Pancreas (tissue), 10 donors: ENCODE measurements around the gene MUC2. TPM values are rescaled to one million over a fixed set of nuclear protein-coding genes. Genes with fewer than 3 reads are reported as not detected.
A peak's percentile ranks its signal among the peaks of the same experiment; 100 is the strongest.

Experiments used
- ATAC-seq, 4 donors: fragments of 200-7000 bp; cut with Tn5 transposase; one replicate each; pipeline versions ENCODE4 v1.8.0 to v1.9.1; 2020; ENCODE audit warnings: mild to moderate bottlenecking in 4 of 4, moderate library complexity in 4 of 4
- DNase-seq, 6 donors: peaks; one replicate each; pipeline ENCODE4 v3.0.0-alpha.2; 2020
- FAIRE-seq: peaks from 2 replicates; lab custom pipeline; 2012; peaks lifted over from hg19 to GRCh38; lab: Jason Lieb, UNC
- H3K27ac ChIP-seq, 4 donors: fragments of 200-600 bp; sonication (generic); 1 replicate in 3 of 4; 2 replicates in 1 of 4; pipeline versions ENCODE4 v1.5.0 to v1.8.0; 2020
- H3K27me3 ChIP-seq, 4 donors: fragments of 200-600 bp; one replicate each; pipeline ENCODE4 v1.8.0; 2021
- H3K36me3 ChIP-seq, 3 donors: fragments of 200-600 bp; sonication (generic) in 1 of 3; one replicate each; pipeline versions ENCODE4 v1.5.0 to v1.8.0; 2020 to 2021
- H3K4me1 ChIP-seq, 3 donors: fragments of 200-600 bp; one replicate each; pipeline ENCODE4 v1.8.0; 2021
- H3K4me3 ChIP-seq, 4 donors: fragments of 200-600 bp; sonication (generic) in 2 of 4; one replicate each; pipeline versions ENCODE4 v1.5.0 to v1.8.0; 2020 to 2021
- H3K9me3 ChIP-seq, 4 donors: fragments of 200-600 bp; one replicate each; pipeline ENCODE4 v1.8.0; 2021
- WGBS, 2 donors: extraction: QIAGEN DNeasy Blood & Tissue Kit; methylation state at CpG; one replicate each; pipeline ENCODE4 v1.1.7; 2013; 5-methylcytosine and 5-hydroxymethylcytosine counted together
- intact Hi-C, 3 donors: fragments of 100-400 bp; cut with DNase I; formaldehyde crosslinking; loops; one replicate each; pipeline versions ENCODE4 v1.11.1 to v1.14.2; 2022
- polyA plus RNA-seq, 2 donors: library from polyadenylated mRNA; stranded (reverse); fragments of 200-250 nt; gene quantifications; one replicate each; pipeline ENCODE4 v1.2.3, GENCODE V29; 2013
- total RNA-seq, 6 donors: library from RNA; stranded (reverse); fragmentation: NEBNext Ultra II Directional in 4 of 6; extraction: Animal tissue kit (Norgen Biotek cat#: 25700) in 4 of 6; gene quantifications; one replicate each; pipeline versions ENCODE4 v1.2.1 to v1.2.4, GENCODE V29; 2021 to 2023
- TF ChIP-seq, protein P1 (sequence below), 4 donors: fragments of 200-600 bp; sonication (generic) in 3 of 4; IDR thresholded peaks; one replicate each; pipeline versions ENCODE4 v1.5.0 to v1.8.0; 2021; ENCODE audit warnings: antibody characterized with exemption in 4 of 4
- donor health status: healthy with polysubstance abuse.
- donor health status: DM: no; HTN: no; CAD: no; lungs with moderate emphysema.
- donor health status: DM: no; HTN: no; CAD: no.
- donor health status: control.
- donor health status: control.
- donor health status: Bipolar disorder and iron deficiency.
- donor health status: DM: yes; HTN: yes; CAD: no.
- donor health status: DM: no; HTN: no; CAD: no.
- donor health status: DM: no; HTN: no; CAD: no.
- donor health status: DM: yes; HTN: yes; CAD: no.

Gene MUC2
- total and polyA plus RNA-seq, 8 donors = 0.03 to 0.57 (median 0.04) TPM; not detected in 4

DNA sequence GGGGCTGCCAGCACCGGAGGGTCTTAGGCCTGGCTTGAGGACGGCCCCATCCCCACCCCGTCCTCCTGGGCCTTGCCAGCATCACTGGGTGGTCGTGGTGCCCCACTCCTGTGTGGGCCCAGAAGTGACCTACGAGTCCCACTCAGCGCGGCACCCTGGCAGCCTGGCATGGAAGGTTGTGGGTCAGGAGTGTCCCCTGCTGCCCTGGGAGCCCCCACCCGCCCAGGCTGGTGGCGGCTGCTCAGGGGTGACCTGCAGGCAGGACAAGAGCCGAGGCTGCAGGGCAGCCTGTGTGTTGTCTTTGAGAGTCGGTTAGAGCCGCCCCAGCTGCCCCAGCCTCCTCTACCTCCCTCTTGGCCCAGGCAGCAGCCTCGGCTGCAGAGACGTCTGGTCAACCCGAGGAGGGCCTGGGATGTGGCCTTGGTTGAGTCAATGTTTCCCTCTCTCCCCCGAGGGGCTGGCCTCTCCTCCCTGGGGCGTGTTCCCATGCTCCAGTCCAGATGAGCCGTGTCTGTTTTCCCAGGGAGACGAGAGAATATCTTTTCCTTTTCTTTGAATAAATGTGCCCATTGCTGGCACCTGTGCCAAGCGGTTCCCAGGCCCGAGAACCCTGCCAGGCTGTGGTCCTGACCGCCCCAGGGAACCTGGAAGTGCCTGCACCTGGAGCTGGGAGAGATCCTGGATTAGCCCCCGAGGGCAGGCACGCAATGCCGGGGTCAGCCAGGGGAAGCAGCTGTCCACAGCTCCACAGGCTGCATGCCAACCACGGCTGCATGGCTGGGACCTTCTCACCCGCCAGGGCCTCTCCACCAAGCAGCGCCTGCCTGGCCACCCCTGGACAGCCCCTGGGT, 47.4 kb downstream of the MUC2 start:
- 60 to 63% methylated on average over 28 of the region's 28 CpGs for WGBS, 2 donors
- intact Hi-C loops = no loop called here
- Histone ChIP-seq H3K27me3 (no peaks in the 10 kb centered on the region), H3K4me1 (no peaks in the 10 kb centered on the region), H3K9me3 (no peaks in the 10 kb centered on the region), H3K4me3 (no peak overlapping the region), H3K27ac (no peak overlapping the region), H3K36me3 (no peaks in the 10 kb centered on the region)
- FAIRE-seq (no peak), ATAC-seq (no peak), DNase-seq (peak in 3 of 6 donors; percentile 19 to 63 (median 46))
- TF ChIP-seq, protein P1, sequence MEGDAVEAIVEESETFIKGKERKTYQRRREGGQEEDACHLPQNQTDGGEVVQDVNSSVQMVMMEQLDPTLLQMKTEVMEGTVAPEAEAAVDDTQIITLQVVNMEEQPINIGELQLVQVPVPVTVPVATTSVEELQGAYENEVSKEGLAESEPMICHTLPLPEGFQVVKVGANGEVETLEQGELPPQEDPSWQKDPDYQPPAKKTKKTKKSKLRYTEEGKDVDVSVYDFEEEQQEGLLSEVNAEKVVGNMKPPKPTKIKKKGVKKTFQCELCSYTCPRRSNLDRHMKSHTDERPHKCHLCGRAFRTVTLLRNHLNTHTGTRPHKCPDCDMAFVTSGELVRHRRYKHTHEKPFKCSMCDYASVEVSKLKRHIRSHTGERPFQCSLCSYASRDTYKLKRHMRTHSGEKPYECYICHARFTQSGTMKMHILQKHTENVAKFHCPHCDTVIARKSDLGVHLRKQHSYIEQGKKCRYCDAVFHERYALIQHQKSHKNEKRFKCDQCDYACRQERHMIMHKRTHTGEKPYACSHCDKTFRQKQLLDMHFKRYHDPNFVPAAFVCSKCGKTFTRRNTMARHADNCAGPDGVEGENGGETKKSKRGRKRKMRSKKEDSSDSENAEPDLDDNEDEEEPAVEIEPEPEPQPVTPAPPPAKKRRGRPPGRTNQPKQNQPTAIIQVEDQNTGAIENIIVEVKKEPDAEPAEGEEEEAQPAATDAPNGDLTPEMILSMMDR (IDR thresholded peaks at IDR 0.05) = no peak

DNA sequence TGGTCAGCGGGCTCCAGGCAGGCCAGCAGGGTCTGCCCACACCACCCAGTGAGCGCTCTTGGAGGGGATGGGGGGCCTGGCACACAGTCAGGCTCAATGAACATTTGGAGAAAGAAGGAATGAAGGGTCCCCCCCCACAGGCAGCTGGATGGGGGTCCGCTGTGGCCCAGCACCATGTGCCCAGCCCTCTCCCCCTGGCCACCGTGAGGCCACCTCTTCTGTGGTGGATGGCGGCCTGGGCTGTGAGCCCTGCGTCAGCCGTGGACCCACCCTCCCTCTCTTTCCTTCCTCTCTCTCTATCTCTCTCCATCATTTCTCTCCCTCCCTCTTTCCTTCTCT, 48.0 kb downstream of the MUC2 start:
- H3K36me3 ChIP-seq = no peaks in the 10 kb centered on the region
- H3K27me3 ChIP-seq = no peaks in the 10 kb centered on the region
- no peaks in the 10 kb centered on the region for H3K4me1 ChIP-seq
- H3K9me3 ChIP-seq = no peaks in the 10 kb centered on the region
- FAIRE-seq = no peak
- ATAC-seq = no peak
- 80 to 84% methylated on average over 5 to 7 of the region's 7 CpGs for WGBS, 2 donors
- TF ChIP-seq, protein P1 (IDR thresholded peaks at IDR 0.05) = no peak
- no peak overlapping the region for H3K27ac ChIP-seq
- intact Hi-C loops = no loop called here
- H3K4me3 ChIP-seq = no peak overlapping the region
- peak in 1 of 6 donors; percentile 39 for DNase-seq

DNA sequence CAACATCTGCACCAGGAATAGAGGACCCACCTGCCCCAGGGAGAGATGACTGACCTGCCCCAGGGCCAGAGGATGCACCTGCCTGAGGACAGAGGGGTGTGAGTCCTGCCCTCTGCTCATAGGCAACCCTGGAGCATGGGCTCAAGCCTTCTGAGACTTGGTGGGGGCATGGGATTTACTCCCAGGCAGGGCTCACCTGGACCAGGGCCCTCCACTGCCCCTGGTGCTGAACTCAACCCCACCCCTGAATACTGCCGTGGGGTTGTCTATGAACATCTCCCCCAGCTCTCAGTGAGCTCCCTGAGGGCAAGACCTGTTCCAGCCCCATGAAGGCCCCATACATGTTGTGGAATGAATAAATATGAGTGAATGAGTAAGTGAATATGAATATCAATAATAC, 49.3 kb downstream of the MUC2 start:
- FAIRE-seq (no peak), ATAC-seq (no peak), DNase-seq (peak in 1 of 6 donors; percentile 41)
- TF ChIP-seq, protein P1 (IDR thresholded peaks at IDR 0.05) = no peak
- intact Hi-C loops = no loop called here
- WGBS, 2 donors = 72 to 89% methylated on average over 1 of the region's 1 CpG
- Histone ChIP-seq H3K4me1 (no peaks in the 10 kb centered on the region), H3K4me3 (no peak overlapping the region), H3K36me3 (no peaks in the 10 kb centered on the region), H3K27ac (no peak overlapping the region), H3K9me3 (no peaks in the 10 kb centered on the region), H3K27me3 (no peaks in the 10 kb centered on the region)

Other genes with a start within 250 kb of the MUC2 start
- gene CRACR2B, start 247.0 kb upstream of the MUC2 start, total RNA-seq = 100 to 1,000 TPM in 4 of 6 donors, 10 to 100 TPM in 2; 60.6 to 140 (median 108) TPM
- gene CRACR2B, start 247.0 kb upstream of the MUC2 start, polyA plus RNA-seq = 100 to 1,000 TPM; 263 to 378 TPM
- gene CD151, start 241.9 kb upstream of the MUC2 start, total RNA-seq = 100 to 1,000 TPM; 163 to 278 (median 233) TPM
- 100 to 1,000 TPM; 256 to 351 TPM for gene CD151, start 241.9 kb upstream of the MUC2 start, polyA plus RNA-seq
- gene POLR2L, start 232.3 kb upstream of the MUC2 start, total RNA-seq = 10 to 100 TPM; 62.9 to 98.8 (median 68.9) TPM
- 100 to 1,000 TPM in 1 of 2 donors, 10 to 100 TPM in 1; 64.7 to 110 TPM for gene POLR2L, start 232.3 kb upstream of the MUC2 start, polyA plus RNA-seq
- gene TSPAN4, start 232.0 kb upstream of the MUC2 start, total RNA-seq = 10 to 100 TPM; 15.3 to 25.0 (median 18.8) TPM
- 10 to 100 TPM; 44.0 to 67.2 TPM for gene TSPAN4, start 232.0 kb upstream of the MUC2 start, polyA plus RNA-seq
- 10 to 100 TPM; 41.7 to 86.0 (median 63.1) TPM for gene CHID1, start 164.1 kb upstream of the MUC2 start, total RNA-seq
- gene CHID1, start 164.1 kb upstream of the MUC2 start, polyA plus RNA-seq = 10 to 100 TPM; 57.1 to 66.0 TPM
- gene AP2A2, start 149.0 kb upstream of the MUC2 start, total RNA-seq = 10 to 100 TPM; 40.0 to 60.2 (median 53.2) TPM
- 10 to 100 TPM; 48.0 to 50.8 TPM for gene AP2A2, start 149.0 kb upstream of the MUC2 start, polyA plus RNA-seq
- 10 to 100 TPM; 25.5 to 99.7 (median 92.2) TPM for gene MUC6, start 38.2 kb upstream of the MUC2 start, total RNA-seq
- 100 to 1,000 TPM; 155 to 239 TPM for gene MUC6, start 38.2 kb upstream of the MUC2 start, polyA plus RNA-seq
- gene MUC5AC, start 83.1 kb downstream of the MUC2 start, total RNA-seq = 1 to 10 TPM in 1 of 6 donors, under 1 TPM in 1, not detected in 4; 0.04 to 4.2 TPM
- gene MUC5AC, start 83.1 kb downstream of the MUC2 start, polyA plus RNA-seq = under 1 TPM in 1 of 2 donors, not detected in 1; 0.02 TPM
- 10 to 100 TPM in 5 of 6 donors, 1 to 10 TPM in 1; 7.9 to 65.4 (median 19.8) TPM for gene MUC5B, start 148.2 kb downstream of the MUC2 start, total RNA-seq
- 10 to 100 TPM in 1 of 2 donors, 1 to 10 TPM in 1; 5.1 to 12.1 TPM for gene MUC5B, start 148.2 kb downstream of the MUC2 start, polyA plus RNA-seq
- 10 to 100 TPM; 41.6 to 69.8 (median 54.0) TPM for gene TOLLIP, start 234.8 kb downstream of the MUC2 start, total RNA-seq
- 10 to 100 TPM; 35.2 to 35.6 TPM for gene TOLLIP, start 234.8 kb downstream of the MUC2 start, polyA plus RNA-seq